Measurements from ENCODE around the gene KLC1. TPM values are rescaled to one million over a fixed set of nuclear protein-coding genes. Genes with fewer than 3 reads are reported as not detected.
A peak's percentile ranks its signal among the peaks of the same experiment; 100 is the strongest.
"Not testable (repeated sequence)": the region's sequence is repeated elsewhere in the genome, so short reads cannot be mapped to it uniquely, and the experiment has no call there.

Gene KLC1
- 200 TPM for total RNA-seq
- long read RNA-seq, full-length matches to known transcripts: 71 of 119 reads
- long read RNA-seq, partial matches to known transcripts: 13 of 119 reads
- long read RNA-seq, other reads (novel, unspliced or antisense): 35 of 119 reads

DNA sequence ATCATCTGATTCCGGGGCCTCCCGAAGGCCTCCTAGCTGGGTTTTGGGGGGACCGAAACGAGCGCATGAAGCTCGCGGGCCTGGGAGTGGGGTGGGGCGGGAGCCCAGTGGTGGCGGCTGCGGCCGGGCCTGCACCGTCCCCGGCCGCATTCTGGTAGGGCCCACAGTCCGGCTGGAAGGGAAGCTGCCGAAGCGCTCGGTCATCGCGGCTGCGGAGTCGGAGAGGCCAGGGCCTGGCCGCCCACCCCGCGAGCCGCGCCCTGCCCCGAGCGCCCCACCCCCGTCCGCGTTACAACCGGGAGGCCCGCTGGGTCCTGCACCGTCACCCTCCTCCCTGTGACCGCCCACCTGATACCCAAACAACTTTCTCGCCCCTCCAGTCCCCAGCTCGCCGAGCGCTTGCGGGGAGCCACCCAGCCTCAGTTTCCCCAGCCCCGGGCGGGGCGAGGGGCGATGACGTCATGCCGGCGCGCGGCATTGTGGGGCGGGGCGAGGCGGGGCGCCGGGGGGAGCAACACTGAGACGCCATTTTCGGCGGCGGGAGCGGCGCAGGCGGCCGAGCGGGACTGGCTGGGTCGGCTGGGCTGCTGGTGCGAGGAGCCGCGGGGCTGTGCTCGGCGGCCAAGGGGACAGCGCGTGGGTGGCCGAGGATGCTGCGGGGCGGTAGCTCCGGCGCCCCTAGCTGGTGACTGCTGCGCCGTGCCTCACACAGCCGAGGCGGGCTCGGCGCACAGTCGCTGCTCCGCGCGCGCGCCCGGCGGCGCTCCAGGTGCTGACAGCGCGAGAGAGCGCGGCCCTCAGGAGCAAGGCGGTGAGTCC is at the start of gene KLC1:
Gene KLC1, plus strand, starts transcription at position 528 of the 819 bp plus-strand sequence. CDS start 25,354 bp downstream, outside the sequence.
- DNase-seq (ENCODE audit: low spot score): peak; percentile 96

DNA sequence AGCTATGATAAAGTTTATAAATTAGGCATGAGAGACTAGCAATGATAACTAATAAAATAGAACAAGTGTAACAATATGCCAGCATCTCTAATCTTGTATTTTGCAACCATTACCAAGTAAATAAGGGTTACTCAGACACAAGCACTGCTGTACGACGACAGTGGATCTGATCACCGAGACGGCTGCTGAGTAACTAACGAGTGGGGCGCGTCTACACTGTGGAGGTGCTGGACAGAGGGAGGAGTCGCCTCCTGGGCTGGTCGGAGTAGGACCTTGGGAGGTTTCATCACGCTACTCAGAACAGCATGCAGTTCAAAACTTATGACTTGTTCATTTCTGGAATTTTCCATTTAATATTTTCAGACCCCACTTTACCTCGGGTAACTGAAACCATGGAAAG is 47.8 kb upstream of the KLC1 start:
- DNase-seq (ENCODE audit: low spot score): no peak

DNA sequence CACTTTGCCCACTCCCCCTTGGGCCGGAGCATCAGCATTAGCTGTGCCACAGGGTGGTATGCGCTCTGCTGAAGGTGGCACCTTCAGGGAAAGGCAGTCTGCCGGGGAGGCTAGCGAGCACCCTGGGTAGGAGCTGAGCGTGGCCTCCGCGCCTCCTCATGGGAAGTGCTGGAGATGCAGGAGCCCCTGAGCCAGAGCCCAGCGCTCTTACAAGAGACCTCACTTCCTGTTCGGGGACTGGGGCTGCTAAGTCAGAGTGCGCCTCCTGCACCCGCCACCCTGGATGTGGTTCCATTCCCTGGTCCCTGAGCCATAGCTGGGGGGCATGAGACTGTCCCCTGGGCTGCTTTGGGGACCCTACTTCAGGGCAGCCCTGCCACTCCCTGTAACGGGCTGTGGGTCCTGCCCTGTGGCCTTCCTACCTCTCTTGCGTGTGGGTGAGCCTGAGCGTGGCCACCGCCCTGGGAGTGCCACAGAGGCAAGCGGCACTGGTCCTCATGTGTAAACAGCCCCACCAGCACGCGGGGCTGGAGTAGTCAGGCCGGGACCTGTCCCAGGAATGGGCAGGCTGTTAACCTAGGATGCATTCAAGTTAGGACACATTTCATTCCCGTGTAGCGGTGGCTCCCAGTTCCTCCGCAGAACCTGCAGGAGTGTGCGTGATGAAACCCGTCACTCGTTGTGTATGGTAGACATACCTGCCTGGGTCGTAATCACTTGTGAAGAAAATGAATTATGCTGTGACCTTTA is 46.9 kb upstream of the KLC1 start:
- DNase-seq (ENCODE audit: low spot score): no peak

DNA sequence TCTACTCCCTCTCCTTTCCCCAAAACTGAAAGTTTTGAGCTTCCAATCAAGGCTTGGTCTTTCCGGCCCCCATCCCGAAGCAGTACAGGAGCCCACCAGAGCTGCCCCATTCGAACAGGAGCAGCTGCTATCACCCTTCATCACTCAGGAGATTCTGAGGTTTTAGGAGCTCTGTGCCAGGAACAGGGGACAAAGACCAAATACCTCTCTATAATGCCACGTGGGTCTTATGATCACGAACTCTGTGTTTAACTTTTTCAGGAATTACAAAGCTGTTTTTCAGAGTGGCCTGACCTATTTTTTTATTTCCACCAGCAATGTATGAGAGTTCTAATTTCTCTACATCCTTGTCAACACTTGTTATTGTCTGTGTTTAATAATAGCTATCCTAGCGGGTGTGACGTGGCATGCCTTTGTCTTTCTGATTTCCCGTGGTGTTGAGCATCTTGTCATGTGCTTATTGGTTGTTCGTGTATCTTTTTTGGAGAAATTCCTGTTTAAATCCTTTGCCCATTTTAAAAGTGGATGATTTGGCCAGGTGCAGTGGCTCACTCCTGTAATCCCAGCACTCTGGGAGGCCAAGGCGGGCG is 44.6 kb upstream of the KLC1 start:
- DNase-seq (ENCODE audit: low spot score): no peak

DNA sequence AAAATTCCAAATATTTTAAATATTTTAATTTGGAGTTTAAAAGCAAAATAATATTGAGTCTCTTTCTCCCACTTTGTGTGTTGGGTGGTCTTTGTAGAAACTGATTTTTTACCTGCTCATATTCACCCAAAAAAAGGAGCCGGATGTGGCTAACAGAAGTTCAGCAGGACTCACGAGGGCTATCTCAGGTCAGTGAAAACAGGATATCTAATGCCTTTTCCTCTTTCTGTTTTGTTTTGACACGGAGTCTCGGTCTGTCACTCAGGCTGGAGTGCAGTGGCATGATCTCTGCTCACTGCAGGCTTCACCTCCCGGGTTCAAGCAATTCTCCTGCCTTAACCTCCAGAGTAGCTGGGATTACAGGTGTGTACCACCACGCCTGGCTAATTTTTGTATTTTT is 35.4 kb upstream of the KLC1 start:
- no peak for DNase-seq (ENCODE audit: low spot score)

DNA sequence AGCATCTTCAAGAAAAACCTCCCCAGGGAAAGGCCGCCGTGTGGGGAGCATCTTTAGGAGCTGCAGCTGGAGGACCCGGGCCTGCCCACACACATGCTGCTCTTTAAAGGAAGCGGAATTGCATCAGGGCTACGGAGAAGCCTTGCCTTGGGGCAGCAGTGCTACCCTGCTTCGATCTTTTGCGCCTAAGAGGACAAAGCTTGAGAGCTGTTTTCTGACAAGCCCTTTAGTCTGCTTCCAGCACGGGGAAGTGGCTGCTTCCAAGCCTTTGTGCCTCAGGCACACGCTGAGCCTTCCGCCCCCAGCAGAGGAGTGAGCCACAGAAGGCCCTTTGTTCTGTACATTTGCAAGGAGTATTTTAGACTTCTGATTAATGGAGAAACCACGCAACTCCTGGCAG is 34.7 kb upstream of the KLC1 start:
- no peak for DNase-seq (ENCODE audit: low spot score)

DNA sequence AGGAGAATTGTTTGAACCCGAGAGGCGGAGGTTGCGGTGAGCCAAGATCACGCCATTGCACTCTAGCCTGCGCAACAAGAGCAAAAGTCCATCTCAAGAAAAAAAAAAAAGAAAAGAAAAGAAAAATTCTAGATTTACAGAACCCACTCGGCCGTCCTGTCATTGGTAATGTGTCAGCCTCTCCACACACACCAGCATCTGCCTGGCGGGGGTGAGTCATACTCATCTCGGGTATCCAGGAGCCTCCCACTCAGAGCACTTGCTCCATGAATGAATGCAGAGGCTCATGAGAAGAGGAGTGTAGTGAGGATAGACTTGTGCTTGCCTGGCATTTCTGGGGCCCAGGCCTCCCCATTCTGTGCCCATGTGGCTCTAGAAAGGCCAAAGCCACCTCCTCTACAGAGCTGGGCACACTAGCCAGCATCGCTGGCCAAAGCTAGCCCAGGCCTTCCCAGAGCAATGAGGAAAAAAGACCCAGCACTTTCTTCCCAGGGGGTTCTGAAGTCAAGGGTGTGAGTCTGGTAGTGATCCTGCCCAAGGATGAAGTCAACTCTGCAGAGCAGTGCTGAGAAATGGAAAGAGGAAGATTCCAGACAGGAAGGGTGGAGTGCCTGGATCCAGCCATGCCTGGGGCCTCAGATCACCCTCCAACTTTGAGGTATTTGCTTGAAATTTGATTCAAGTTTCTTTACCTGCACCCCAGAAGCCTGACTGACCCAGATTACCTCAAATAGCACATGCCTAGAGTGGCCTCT is 31.2 kb upstream of the KLC1 start:
- no peak for DNase-seq (ENCODE audit: low spot score)

DNA sequence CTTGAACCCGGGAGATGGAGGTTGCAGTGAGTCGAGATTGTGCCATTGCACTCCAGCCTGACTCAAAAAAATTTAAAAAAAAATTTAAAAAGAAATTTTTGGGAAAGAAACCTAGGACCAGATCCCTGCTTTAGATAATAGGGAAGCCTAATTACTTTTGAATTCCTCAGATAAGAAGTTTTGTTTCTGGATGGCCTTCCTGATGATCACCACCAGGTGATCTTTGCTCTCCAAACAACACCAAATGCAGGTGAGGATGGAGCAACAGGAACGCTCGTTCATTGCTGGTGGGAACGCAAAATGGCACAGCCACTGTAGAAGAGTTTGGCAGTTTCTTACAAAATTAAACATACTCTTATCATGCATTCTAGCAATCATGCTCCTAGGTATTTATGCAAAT is 28.5 kb upstream of the KLC1 start:
- DNase-seq (ENCODE audit: low spot score): no peak

DNA sequence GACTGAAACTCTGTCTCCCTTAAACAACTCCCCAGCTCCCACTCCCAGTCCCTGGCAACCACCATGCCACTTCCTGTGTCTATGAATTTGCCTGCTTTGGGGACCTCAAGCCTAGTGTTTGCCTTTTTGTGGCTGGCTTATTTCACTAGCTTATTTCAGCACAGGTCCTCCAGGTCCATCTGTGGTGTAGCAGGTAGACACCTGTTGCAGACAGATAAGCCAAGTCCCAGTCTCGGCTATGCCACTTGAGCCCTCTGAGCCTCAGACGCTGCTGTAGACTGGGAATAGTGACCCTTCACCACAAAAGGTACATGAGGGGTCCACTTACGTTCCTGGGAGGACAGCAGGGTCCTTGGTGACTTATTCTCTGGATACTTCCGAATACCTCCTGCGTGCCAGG is 24.4 kb upstream of the KLC1 start:
- DNase-seq (ENCODE audit: low spot score): no peak

DNA sequence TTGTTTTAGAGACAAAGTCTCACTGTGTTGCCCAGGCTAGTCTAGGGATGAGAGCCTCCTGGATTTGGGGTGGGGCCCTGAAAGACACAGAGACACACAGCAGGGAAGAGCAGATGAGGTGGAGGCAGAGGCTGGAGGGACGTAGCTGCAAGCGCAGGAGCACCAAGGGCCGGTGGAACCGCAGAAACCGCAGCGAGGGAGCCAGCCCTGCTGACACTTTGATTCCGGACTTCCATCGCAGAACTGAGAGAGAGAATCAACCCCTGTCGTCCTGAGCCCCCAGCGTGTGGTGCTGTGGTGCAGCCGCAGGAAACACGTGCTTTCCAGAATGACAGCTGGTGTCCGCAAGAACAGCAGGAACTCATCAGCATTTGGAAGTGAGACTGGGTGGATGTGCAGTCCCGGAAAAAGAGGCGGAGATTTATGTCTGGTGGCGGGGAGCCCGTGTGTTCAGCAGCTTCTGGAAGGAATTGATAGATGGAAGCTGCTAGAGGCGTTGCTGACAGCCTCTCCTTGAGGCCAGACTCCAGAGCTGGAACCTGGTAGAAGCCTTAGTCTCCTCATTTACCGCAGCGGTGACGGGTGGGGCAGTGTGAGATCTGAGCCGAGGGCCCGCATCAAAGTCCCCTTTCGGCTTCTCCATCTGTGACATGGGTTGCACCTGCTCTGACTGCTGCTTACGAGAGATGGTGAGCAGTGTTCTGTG is 21.9 kb upstream of the KLC1 start:
- DNase-seq (ENCODE audit: low spot score): no peak

DNA sequence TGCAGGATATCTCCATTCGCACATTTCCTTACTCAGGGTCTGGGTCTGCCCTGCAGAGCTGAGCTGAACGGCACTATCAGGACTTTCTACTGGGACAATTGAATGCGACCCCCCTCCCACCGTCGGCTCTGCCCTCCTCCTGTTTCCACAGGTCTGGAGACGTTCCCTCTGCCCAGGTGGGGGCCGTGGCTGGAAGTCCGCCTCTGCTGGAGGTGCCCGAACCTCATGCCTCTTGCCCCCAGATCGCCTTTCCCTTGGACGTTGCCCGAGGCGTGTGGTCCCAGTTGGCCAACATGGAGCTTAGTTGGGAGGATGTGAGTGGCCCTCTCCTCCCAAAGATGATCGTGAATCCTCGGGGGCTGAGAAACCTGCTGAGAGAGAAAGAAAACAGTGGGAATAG is 21.2 kb upstream of the KLC1 start:
- no peak for DNase-seq (ENCODE audit: low spot score)

DNA sequence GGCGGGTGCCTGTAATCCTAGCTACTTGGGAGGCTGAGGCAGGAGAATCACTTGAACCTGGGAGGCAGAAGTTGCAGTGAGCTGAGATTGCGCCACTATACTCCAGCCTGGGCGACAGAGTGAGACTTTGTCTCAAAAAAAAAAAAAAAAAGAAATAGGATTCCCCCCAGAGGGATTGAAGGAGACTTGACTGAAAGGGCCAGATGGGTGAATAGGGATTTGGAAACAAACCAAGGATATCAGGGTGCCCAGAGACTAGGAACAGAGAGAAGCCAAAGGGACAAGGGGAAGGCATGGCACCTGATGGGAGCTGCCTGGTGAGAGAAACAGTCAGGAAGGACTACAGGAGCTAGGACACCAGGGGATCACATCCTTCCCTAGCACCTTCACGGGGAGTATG is 19.9 kb upstream of the KLC1 start:
- DNase-seq (ENCODE audit: low spot score): not testable (repeated sequence)

DNA sequence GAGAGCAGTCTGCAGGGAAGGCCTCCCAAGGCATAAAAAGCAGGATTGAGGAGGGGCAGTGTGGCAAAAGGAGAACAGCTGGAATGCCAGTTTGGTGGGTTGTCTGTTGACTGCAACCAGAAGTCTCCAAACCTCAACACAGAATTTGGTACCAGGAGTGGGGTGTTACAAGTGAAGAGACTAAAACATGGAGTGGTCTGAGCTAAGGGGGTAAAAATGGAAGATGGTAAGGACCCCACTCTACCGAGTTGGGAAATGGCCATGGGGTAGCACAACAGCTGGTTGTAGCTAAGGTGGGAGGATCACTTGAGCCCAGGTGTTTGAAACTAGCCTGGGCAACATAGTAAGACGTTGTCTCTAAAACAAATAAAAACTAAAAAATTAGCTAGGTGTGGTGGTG is 17.8 kb upstream of the KLC1 start:
- DNase-seq (ENCODE audit: low spot score): no peak

DNA sequence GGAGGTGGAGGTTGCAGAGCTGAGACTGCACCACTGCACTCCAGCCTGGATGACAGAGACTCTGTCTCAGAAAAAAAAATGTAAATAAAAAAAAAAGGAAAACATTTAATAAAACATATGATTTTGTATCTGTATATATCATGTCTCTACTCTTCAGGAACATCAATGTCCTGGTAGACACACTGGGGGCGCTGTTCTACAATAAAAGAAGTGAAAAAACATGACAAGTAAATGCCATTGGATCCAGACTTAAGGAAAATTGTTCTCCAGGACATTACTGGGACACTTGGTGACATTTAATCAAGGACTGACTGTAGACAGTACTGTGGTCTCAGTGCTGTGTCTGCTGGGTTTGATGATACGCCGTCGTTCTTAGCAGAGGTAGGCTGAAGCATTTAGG is 15.5 kb upstream of the KLC1 start:
- DNase-seq (ENCODE audit: low spot score): no peak

DNA sequence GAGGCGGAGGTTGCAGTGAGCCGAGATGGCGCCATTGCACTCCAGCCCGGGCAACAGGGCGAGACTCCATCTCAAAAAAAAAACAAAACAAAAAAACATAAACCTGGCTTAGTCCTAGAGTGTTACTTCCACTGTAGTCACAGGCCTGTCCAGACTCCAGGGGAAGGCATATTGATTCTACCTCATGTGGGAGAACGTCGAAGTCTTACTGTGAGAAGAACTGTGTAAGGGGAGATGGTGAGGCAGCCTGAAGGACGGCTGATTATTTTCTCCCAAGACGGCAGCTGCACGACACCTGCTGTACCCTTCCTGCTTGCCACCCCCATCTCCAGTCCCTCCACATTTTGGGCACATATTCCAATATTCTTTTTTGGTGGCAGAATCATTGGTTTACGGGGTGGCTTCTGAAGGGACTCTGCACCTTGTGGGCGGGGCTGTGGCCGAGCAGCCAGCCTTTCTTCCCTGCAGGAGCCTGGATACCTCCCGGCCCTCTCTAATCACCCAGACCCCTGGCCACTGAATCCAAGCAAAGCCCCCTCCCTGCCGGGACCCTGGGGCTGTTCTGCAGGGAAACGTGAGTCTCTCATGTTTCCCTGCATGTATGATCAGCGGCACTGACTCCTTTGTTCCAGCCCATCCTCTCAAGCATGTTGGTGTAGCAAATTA is 12.2 kb upstream of the KLC1 start:
- DNase-seq (ENCODE audit: low spot score): no peak

DNA sequence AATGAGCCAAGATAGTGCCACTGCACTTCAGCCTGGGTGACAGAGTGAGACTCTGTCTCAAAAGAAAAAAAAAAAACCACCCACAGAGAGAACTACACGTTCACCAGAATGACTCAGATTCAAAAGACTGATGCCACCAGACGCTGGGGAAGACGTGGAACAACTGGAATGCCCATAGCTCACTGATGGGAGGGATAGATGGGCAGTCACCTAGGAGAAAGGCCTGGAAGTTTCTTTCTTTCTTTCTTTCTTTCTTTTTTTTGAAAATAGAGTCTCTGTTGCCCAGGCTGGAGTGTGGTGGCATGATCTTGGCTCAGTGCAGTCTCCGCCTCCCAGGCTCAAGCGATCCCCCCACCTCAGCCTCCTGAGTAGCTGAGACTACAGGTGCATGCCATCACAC is 10.0 kb upstream of the KLC1 start:
- no peak for DNase-seq (ENCODE audit: low spot score)

DNA sequence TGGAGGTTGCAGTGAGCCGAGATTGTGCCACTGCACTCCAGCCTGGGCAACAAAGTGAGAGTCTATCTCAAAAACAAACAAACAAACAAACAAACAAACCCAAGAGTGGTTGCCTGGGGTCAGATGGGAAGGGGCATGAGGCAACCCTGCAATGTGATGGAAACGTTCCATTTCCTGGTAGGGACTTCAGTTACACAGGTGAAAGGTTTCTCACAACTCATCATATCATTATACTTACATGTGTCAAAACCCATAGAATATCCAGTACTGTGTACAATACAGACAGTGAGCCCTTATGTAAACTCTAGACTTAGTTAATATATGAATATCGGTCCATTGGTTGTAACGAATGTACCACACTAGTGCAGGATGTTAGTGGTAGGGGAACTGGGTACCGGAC is 7.2 kb upstream of the KLC1 start:
- DNase-seq (ENCODE audit: low spot score): no peak

DNA sequence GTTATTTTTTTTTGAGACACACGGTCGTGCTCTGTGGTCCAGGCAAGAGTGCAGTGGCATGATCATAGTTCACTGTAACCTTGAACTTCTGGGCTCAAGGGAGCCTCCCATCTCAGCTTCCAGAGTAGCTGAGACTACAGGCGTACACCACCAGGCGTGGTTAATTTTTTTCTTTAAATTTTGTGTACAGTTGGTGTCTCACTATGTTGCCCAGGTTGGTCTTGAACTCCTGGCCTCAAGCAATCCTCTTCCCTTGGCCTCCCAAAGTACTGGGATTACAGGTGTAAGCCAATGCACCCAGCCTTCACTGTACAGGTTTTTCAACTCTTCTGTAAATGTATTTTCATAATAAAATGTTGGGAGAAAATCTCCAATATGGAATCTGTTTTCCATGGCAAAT is 5.7 kb upstream of the KLC1 start:
- DNase-seq (ENCODE audit: low spot score): no peak

DNA sequence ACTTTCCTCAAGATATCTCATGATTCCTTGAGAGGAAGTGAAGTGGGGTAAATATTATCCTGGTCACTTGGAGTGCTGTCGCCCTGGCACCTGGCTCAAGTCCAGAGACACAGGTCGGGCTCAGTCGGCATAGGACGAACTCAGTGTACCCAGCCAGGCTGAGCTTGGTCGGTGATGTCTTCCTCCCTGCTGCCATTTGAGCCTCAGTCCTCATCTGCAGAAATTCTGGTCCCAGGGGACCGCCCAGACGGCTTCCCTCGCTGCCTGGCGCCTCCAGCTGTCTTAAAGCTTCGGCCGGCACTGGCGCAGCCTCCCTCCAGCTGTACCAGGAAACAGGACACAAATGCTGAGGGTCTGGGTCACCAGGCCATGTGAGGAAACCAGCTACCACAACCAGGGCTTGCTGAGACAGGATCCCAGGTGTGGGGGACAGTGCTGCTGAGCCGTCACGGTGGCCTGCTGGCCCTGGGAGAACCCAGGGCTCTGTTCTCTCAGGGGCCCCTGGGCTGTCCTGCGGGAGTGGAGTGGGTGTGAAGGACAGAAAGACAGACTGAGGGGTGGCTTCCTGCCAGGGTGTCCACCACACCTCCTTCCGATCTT is 5.0 kb upstream of the KLC1 start:
- no peak for DNase-seq (ENCODE audit: low spot score)

DNA sequence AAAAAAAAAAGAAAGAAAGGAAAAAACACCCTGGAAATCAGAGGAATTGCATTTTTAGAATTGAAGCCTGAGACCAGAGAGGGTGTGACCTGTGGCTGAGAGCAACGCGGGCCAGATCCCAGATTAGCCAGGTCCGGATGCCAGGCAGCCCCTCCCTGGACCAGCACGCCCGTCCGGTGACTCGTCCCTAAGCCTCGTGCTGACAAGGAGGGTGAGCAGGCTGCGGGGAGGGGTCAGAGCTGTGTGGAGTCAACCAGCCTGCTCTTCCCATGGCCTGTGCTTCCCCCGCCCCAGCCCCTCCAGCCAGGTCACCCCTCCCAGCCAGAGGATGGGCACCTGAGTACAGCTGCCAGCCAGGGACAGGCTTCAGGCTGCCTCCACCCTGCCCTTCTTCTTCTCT is 4.2 kb upstream of the KLC1 start:
- DNase-seq (ENCODE audit: low spot score): peak; percentile 90

Data from mesenteric fat pad (tissue), 1 donor.